DMS114 treated with DMSO at 0.1 percent for 48 hours (cell line): ENCODE data around the gene KHDC4.

Source experiments
- DNase-seq: peaks from one replicate; lab custom pipeline; 2025; ENCODE audit not compliant: unreplicated experiment; lab: John Stamatoyannopoulos, UW

KHDC4 gene

DNA sequence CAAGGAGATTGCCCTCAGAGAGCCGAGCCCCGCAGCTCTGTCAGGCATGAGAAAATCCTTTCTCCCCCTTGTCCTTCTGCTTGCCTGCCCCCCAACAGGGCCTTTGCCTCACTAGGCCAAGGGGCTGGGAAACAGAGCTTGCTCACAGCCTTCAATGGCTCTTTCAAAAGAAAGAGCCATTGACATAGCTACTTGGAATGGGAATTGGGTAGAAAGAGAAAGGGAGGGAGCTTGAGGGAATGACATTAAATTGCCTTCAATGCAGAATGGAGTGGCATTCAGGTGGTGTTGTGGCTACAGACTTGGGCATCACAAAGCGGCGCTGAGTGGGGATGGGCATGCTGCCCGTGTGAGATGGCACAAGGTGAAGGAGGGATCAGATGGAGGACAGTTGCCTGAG, 61.7 kb downstream of the KHDC4 start:
- DNase-seq = no peak

DNA sequence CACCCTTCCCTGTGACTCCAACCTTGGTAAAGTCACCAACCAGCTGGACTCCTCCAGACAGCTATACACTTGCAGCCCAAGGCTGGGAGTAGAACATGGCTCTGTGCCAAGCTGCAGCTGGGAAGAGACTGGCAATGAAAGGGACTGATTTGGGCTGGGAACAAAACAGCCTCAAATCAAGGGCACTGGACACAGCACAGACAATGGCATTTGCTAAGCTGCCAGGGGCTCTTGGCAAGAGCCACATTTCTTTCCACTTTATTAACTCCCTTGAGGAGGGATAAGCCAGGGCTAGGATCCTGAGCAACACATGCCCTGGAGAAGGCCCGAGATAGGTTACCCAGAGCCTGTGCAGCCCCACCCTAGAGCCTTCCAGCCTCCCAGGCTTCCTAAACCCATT, 62.8 kb downstream of the KHDC4 start:
- DNase-seq = no peak

DNA sequence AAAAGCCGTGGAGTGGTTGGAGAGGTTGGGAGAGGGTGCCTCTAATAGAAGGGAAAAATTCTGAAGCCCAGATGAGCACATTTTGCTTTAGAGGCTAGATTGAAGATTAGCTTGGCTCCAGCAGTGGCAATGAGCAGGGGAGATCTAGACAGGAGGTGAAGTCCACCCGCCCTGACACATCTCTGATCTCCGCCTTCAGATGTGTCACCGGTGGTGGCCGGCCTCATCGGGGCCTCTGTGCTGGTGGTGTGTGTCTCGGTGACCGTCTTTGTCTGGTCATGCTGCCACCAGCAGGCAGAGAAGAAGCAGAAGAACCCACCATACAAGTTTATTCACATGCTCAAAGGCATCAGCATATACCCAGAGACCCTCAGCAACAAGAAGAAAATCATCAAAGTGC, 66.4 kb downstream of the KHDC4 start:
- no peak for DNase-seq

DNA sequence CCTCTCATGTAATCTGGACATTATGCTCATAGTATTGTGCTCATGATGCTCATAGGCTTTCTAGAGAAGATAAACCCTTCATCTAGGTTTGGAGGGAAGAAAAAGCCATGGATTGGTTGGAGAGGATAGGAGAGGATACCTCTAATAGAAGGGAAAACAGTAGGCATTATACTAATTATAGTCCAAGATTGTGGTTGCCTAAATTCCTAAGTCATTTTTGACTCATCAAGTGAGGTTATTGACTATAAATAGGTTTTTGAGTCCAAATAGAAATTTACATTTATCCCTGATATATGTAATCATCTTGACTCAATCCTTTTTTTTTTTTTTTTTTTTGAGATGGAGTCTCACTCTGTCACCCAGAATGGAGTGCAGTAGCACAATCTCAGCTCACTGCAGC, 69.8 kb downstream of the KHDC4 start:
- DNase-seq = no peak
